ENCODE measurements around the gene HTR3D. TPM values are rescaled to one million over a fixed set of nuclear protein-coding genes. Genes with fewer than 3 reads are reported as not detected.

Gene HTR3D
- total and polyA plus RNA-seq, 10 of the 15 experiments (the other 5 are each of a cell fraction or from before 2014, with no cell fraction given): not detected

- intact Hi-C loops (cut with micrococcal nuclease; ENCODE audit: unreplicated experiment) (no loop called here), in situ Hi-C loops (cut with MboI) (no loop called here)
- no TSS peak for BruUV-seq (replicated peaks)
- no peak overlapping the region for H2AFZ ChIP-seq (ENCODE audit: control insufficient read depth, low read depth, low read length)
- DNase-seq (ENCODE audit: low read depth, low spot score) (no peak), ATAC-seq (no peak), FAIRE-seq (no peak)
- ChIA-PET CTCF (no interaction called here), POLR2A (no interaction called here), RAD21 (ENCODE audit: unreplicated experiment) (no interaction called here), SMC1A (ENCODE audit: uncharacterized antibody, unreplicated experiment) (interaction anchor here (0.6 kb wide), 1 partner anchor 11 kb away, joined by 3 read pairs; no protein-coding TSS in a partner anchor)
- 25% methylated on average over 3 of the region's 3 CpGs for WGBS (ENCODE audit: insufficient coverage, insufficient replicate concordance, low lambda C conversion rate, missing lambda C conversion rate)
- no peak overlapping the region for H3K27ac ChIP-seq (ENCODE audit: control insufficient read depth, insufficient read depth)
- H3K27me3 ChIP-seq (replicated peaks in 1 of 2; ENCODE audit: control insufficient read depth in 2 of 2, insufficient read depth in 2 of 2, low read length in 1 of 2): no peaks in the 10 kb centered on the region
- no peak overlapping the region for H3K4me3 ChIP-seq
- no peak for TF ChIP-seq IRF3 (IDR thresholded peaks at IDR 0.05)
- no peak for TF ChIP-seq MAX (IDR thresholded peaks at IDR 0.05; ENCODE audit: low read depth, low read length)
- TF ChIP-seq CTCF (IDR thresholded peaks at IDR 0.05 in 2 of 3, conservative IDR thresholded peaks at IDR 0.05 in 1 of 3; ENCODE audit: control insufficient read depth in 2 of 3, extremely low read depth in 1 of 3, insufficient read depth in 1 of 3, low read depth in 3 of 3, low read length in 3 of 3): no peak
- no peak for TF ChIP-seq IKZF2 (IDR thresholded peaks at IDR 0.05)
- no peak for TF ChIP-seq RELA (IDR thresholded peaks at IDR 0.05; ENCODE audit: borderline replicate concordance, partially characterized antibody)
- no peak for TF ChIP-seq EGR1 (IDR thresholded peaks at IDR 0.05; ENCODE audit: borderline replicate concordance in 1 of 2, low read depth in 2 of 2, low read length in 2 of 2)
- TF ChIP-seq ZBED1 (IDR thresholded peaks at IDR 0.05; ENCODE audit: borderline replicate concordance): no peak
- no peak for TF ChIP-seq SMC3 (IDR thresholded peaks at IDR 0.05; ENCODE audit: borderline replicate concordance, low read length)
- TF ChIP-seq RUNX3 (IDR thresholded peaks at IDR 0.05; ENCODE audit: low read length): no peak
- TF ChIP-seq HSF1 (IDR thresholded peaks at IDR 0.05; ENCODE audit: low read depth, low read length): no peak
- no peak for TF ChIP-seq RELB (IDR thresholded peaks at IDR 0.05; ENCODE audit: low read depth)
- TF ChIP-seq YBX1 (IDR thresholded peaks at IDR 0.05): no peak
- no peaks in the 10 kb centered on the region; the same call in 2 of the 3 replicates for H3K9me3 ChIP-seq (replicated peaks; ENCODE audit: control insufficient read depth, insufficient read depth, low read length)
- no peaks in the 10 kb centered on the region for H3K36me3 ChIP-seq (ENCODE audit: control insufficient read depth in 2 of 2, insufficient read depth in 2 of 2, low read length in 1 of 2)
- H3K9ac ChIP-seq (ENCODE audit: control insufficient read depth, insufficient read depth, low read length): no peak overlapping the region
- no peaks in the 10 kb centered on the region for H3K4me1 ChIP-seq (ENCODE audit: control insufficient read depth, insufficient read depth, low read length)
- no peak overlapping the region for H3K4me2 ChIP-seq (ENCODE audit: control insufficient read depth, insufficient read depth)
- no peaks in the 10 kb centered on the region for H4K20me1 ChIP-seq (ENCODE audit: control insufficient read depth, insufficient read depth)
- no peaks in the 10 kb centered on the region for H3K79me2 ChIP-seq (ENCODE audit: control insufficient read depth, insufficient read depth, low read length)
Observed at GRCh38 chr3:184078851-184079250, 47.3 kb downstream of the HTR3D start.
